K562 (cell line): ENCODE measurements around the gene RGS4.

Experiments used
- CBX2 ChIP-seq: fragments of 200-600 bp; sonication (generic); IDR thresholded peaks from one replicate; pipeline ENCODE4 v1.6.1; 2012; ENCODE audit warnings: mild to moderate bottlenecking, low read length, inconsistent platforms; ENCODE audit not compliant: insufficient read depth, poor library complexity, severe bottlenecking
- CHD2 ChIP-seq: IDR thresholded peaks from 2 replicates; pipeline ENCODE4 v1.6.1; 2011; ENCODE audit warnings: low read depth, low read length
- CREM ChIP-seq: IDR thresholded peaks from 2 replicates; pipeline ENCODE4 v1.6.1; 2014; ENCODE audit warnings: antibody characterized with exemption, low read depth
- FOSL1 ChIP-seq: fragments of 200-800 bp; sonication (Bioruptor generic); conservative IDR thresholded peaks from 2 replicates; pipeline ENCODE4 v1.6.1; 2016; ENCODE audit warnings: missing genetic modification characterization, missing compliant biosample characterization
- NRF1 ChIP-seq, 2 experiments: fragments of 450-650 bp; IDR thresholded peaks in 1 of 2; conservative IDR thresholded peaks in 1 of 2; 2 replicates each; pipeline ENCODE4 v1.6.1; 2014; ENCODE audit warnings: mild to moderate bottlenecking in 2 of 2
- POLR2A ChIP-seq: fragments of 450-650 bp; conservative IDR thresholded peaks from 2 replicates; pipeline ENCODE4 v1.6.1; 2016
- TSC22D4 ChIP-seq: fragments of 450-650 bp; IDR thresholded peaks from 2 replicates; pipeline ENCODE4 v1.6.1; 2016; ENCODE audit warnings: missing genetic modification characterization, missing biosample characterization, control low read depth
- ZBTB40 ChIP-seq, 2 experiments: fragments of 450-650 bp in 1 of 2; sonication (generic) in 1 of 2; formaldehyde crosslinking in 1 of 2; IDR thresholded peaks; 2 replicates each; pipeline versions ENCODE4 v1.7.1 to v1.9.0; 2016 to 2022; ENCODE audit warnings: inconsistent platforms in 1 of 2, mild to moderate bottlenecking in 1 of 2, missing genetic modification reagents in 1 of 2
- ZNF121 ChIP-seq: sonication (generic); formaldehyde crosslinking; conservative IDR thresholded peaks from 2 replicates; pipeline ENCODE4 v1.8.0; 2022; ENCODE audit warnings: missing genetic modification reagents
- ZNF740 ChIP-seq, 3 experiments: fragments of 200-800 bp in 1 of 3; sonication (Bioruptor generic) in 1 of 3; sonication (generic) in 1 of 3; formaldehyde crosslinking in 1 of 3; IDR thresholded peaks; 2 replicates each; pipeline versions ENCODE4 v1.6.1 to v1.8.0; 2016 to 2022; ENCODE audit warnings: mild to moderate bottlenecking in 2 of 3, missing compliant biosample characterization in 2 of 3, missing genetic modification characterization in 2 of 3, missing genetic modification reagents in 1 of 3

DNA sequence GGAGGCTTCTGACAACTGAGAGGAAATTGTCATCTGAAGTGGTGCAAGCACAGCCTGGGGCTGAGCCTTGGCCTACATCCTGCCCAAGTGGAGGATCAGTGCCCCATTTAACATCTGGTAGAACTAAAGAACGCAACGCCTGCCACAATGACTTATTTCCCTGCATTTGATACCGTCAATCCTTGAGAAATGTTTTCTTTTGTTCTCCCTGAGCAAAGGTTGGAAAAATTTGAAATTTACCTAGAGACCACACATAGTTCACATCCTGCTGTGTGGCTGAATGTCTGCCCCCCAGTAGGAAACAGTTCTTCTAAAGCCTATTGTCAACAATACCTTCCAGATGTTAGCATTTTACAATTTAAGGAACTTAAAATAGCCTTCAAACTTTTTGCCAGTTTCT is 5.6 kb upstream of the RGS4 start:
- TF ChIP-seq CREM (no peak), ZBTB40 (IDR thresholded peaks at IDR 0.05) (no peak), ZBTB40 (CRISPR knock-in tag; IDR thresholded peaks at IDR 0.05) (no peak), POLR2A (no peak), CHD2 (no peak), ZNF121 (CRISPR knock-in tag) (no peak), TSC22D4 (no peak), NRF1 (conservative IDR thresholded peaks at IDR 0.05 in 1 of 2, IDR thresholded peaks at IDR 0.05 in 1 of 2) (no peak), FOSL1 (tag) (no peak), ZNF740 (CRISPR knock-in tag; IDR thresholded peaks at IDR 0.05) (no peak), ZNF740 (tag; IDR thresholded peaks at IDR 0.05) (no peak), CBX2 (no peak)
